GM19099 (cell line): ENCODE results near the gene DLGAP1.

Experiments used
- POLR2A ChIP-seq: IDR thresholded peaks from 3 replicates; pipeline ENCODE4 v1.6.1; 2011; ENCODE audit warnings: low read depth; ENCODE audit not compliant: insufficient read length; ENCODE audit errors: extremely low read depth

DLGAP1 gene

DNA sequence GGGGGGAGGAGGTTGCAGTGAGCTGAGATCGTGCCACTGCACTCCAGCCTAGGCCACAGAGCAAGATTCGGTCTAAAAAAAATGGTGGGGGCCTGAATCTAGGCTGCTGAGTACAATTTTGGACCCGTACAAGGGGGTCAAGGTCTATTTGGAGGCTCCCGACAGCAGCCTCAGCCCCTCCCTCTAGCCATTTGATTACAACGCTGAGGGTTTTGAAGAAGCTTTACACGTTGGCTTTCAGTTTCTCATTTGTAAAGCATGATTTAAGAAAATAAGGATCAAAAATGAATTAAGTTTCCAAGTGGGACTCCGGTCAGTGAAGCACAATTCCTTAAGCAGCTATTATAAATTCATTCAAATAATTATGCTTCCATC, 871.2 kb downstream of the DLGAP1 start:
- TF ChIP-seq POLR2A, result no peak

GRCh38 chr18:3581890-3582289, 873.2 kb downstream of the DLGAP1 start:
- TF ChIP-seq POLR2A, result no peak

- no peak for TF ChIP-seq POLR2A
Measured at GRCh38 chr18:3579701-3580100, 875.4 kb downstream of the DLGAP1 start.

GRCh38 chr18:3578621-3579020, 876.5 kb downstream of the DLGAP1 start:
- TF ChIP-seq POLR2A, result no peak

DNA sequence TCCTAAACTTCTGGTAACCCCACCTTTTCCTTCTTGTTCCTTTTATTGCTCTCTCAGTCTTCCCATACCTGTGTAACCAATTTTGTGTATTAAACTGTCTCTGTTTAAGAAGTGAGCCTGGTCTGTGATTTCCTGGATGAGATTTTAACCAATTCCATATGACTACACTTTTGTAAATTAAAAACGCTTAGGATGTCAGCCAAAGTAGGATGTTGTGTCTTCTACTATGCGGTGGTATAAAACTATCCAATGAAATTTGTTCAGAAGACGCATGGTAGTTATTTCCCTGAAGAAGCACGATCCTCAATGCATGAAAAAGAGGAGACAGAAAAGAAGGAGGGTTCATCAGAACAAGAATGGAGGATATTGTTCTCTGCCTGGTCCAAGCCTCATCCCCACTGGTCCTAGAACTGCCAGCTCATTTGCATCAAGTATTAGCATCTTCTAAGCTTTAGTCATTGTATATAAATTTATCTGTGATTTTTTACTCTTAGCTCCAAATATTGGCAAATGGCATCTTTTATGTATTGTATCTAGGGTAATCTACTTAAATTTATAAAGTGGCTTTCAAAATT, 877.7 kb downstream of the DLGAP1 start:
- no peak for TF ChIP-seq POLR2A

- no peak for TF ChIP-seq POLR2A
Measured at GRCh38 chr18:3572761-3573160, 882.3 kb downstream of the DLGAP1 start.

DNA sequence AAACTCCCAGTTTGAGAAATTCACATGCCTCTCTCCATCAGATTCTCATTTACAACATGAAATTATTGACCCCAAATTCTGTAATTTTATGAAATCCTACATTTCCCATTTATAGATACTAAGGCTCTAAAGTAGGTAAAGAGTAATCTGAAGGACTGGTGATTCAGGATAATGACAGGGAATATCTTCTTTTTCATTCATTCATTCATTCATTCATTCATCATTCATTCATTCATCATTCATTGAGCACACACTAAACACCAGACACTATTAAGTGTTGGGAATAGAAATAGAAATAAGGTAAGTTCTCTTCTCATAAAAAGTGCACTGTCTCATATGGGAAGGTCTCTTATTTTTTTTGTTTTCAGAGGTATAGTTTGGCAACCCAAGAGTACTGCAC, 888.3 kb downstream of the DLGAP1 start:
- no peak for TF ChIP-seq POLR2A

- no peak for TF ChIP-seq POLR2A
Measured at GRCh38 chr18:3560755-3561154, 894.4 kb downstream of the DLGAP1 start.

- TF ChIP-seq POLR2A, result no peak
Measured at GRCh38 chr18:3554811-3555427, 900.2 kb downstream of the DLGAP1 start.

GRCh38 chr18:3554091-3554601, 901.0 kb downstream of the DLGAP1 start:
- TF ChIP-seq POLR2A, result no peak

DNA sequence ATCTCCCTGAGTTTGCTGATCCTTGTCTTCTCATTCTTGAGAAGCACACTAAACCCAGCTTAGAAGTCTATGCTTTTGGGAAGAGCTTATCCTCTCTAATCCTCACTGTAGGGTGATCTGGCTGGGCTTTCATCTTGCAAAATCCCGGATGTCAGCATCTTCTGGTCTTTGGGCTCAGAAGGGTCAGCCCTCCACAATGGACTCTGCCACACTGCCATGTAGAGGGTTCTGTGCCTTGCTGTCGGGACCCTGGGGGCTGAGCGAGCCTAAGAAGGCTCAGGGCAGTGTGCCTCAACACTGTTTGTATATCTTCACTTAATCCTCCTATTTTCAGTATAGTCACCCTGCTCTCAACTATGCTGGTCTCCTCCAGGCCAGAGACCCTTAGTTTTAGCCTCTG, 902.8 kb downstream of the DLGAP1 start:
- no peak for TF ChIP-seq POLR2A

DNA sequence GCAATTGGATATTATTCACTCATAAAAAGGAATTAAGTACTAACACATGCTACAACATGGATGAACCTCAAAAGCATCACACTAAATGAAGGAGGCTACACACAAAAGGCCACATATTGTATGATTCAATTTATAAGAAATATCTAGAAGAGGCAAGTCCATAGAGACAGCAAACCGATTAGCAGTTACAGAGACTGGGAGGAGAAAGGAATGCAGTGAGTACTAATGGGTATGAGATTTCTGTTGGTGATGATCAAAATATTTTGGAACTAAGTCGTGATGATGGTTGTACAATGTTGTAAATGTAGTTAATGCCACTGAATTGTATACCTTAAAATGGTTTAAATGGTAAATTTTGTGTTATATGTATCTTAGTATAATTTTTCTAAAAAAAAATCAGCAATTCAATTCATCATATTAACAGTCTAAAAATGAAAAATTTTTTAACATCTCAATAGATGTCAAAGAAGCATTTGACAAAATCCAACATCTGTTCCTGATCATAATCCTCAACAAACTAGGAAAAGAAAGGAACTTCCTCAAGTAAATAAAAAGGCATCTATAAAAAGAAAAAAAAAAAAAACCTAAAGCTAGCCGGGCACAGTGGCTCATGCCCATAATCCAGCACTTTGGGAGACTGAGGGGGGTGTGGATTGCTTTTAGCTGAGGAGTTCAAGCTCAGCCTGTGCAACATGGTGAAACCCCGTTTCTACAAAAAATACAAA, 907.1 kb downstream of the DLGAP1 start:
- no peak for TF ChIP-seq POLR2A

- TF ChIP-seq POLR2A, result no peak
Measured at GRCh38 chr18:3546106-3546505, 909.0 kb downstream of the DLGAP1 start.

- TF ChIP-seq POLR2A, result no peak
Measured at GRCh38 chr18:3544537-3544936, 910.6 kb downstream of the DLGAP1 start.

- no peak for TF ChIP-seq POLR2A
Measured at GRCh38 chr18:3541549-3542386, 913.3 kb downstream of the DLGAP1 start.

- no peak for TF ChIP-seq POLR2A
Measured at GRCh38 chr18:3540805-3541548, 914.1 kb downstream of the DLGAP1 start.
